GM18499 (cell line): ENCODE results near the gene TAS1R3.

ENCODE experiments used
- ATAC-seq: cut with Tn5 transposase; IDR thresholded peaks from one replicate; pipeline ENCODE4 v1.9.1; 2021; ENCODE audit warnings: moderate number of reproducible peaks; ENCODE audit not compliant: insufficient read depth, unreplicated experiment

The TAS1R3 gene

GRCh38 chr1:1331068-1331965, at the start of gene TAS1R3:
TSS of gene TAS1R3 (plus strand) at chr1:1331280. CDS start at chr1:1331346, 66 bp downstream.
- ATAC-seq = no peak

- ATAC-seq = no peak
These were observed 49.4 kb upstream of the TAS1R3 start for GRCh38 chr1:1281533-1282321.

- ATAC-seq = no peak
These were observed 48.1 kb upstream of the TAS1R3 start for GRCh38 chr1:1282998-1283397.

GRCh38 chr1:1283821-1284220, 47.3 kb upstream of the TAS1R3 start:
- no peak for ATAC-seq

GRCh38 chr1:1284221-1285101, 46.6 kb upstream of the TAS1R3 start:
- no peak for ATAC-seq

GRCh38 chr1:1285102-1285571, 45.9 kb upstream of the TAS1R3 start:
- ATAC-seq = no peak

GRCh38 chr1:1285611-1286311, 45.3 kb upstream of the TAS1R3 start:
- ATAC-seq = no peak

- no peak for ATAC-seq
These were observed 44.5 kb upstream of the TAS1R3 start for GRCh38 chr1:1286313-1287261.

- no peak for ATAC-seq
These were observed 43.6 kb upstream of the TAS1R3 start for GRCh38 chr1:1287288-1288110.

GRCh38 chr1:1290238-1290731, 40.8 kb upstream of the TAS1R3 start:
- no peak for ATAC-seq

GRCh38 chr1:1291023-1291528, 40.0 kb upstream of the TAS1R3 start:
- no peak for ATAC-seq

GRCh38 chr1:1291548-1292441, 39.3 kb upstream of the TAS1R3 start:
- ATAC-seq = no peak

GRCh38 chr1:1292442-1292779, 38.7 kb upstream of the TAS1R3 start:
- no peak for ATAC-seq

GRCh38 chr1:1292851-1293250, 38.2 kb upstream of the TAS1R3 start:
- ATAC-seq = no peak

GRCh38 chr1:1293263-1294249, 37.5 kb upstream of the TAS1R3 start:
- no peak for ATAC-seq
